A549 treated with CpdA at 1 μM for 4 hours (cell line): ENCODE data around the gene VPS11. TPM values are rescaled to one million over a fixed set of nuclear protein-coding genes. Genes with fewer than 3 reads are reported as not detected.

Experiments used
- total RNA-seq: library from RNA; stranded (reverse); fragments of 200-300 nt; extraction: Qiagen RNA extraction; gene quantifications from 5 replicates; pipeline ENCODE4 v1.2.3, GENCODE V29; 2022; ENCODE audit warnings: low read depth

Gene VPS11
- total RNA-seq = 9.5 to 13.7 TPM (median 13.2 TPM) in 5 replicates

DNA sequence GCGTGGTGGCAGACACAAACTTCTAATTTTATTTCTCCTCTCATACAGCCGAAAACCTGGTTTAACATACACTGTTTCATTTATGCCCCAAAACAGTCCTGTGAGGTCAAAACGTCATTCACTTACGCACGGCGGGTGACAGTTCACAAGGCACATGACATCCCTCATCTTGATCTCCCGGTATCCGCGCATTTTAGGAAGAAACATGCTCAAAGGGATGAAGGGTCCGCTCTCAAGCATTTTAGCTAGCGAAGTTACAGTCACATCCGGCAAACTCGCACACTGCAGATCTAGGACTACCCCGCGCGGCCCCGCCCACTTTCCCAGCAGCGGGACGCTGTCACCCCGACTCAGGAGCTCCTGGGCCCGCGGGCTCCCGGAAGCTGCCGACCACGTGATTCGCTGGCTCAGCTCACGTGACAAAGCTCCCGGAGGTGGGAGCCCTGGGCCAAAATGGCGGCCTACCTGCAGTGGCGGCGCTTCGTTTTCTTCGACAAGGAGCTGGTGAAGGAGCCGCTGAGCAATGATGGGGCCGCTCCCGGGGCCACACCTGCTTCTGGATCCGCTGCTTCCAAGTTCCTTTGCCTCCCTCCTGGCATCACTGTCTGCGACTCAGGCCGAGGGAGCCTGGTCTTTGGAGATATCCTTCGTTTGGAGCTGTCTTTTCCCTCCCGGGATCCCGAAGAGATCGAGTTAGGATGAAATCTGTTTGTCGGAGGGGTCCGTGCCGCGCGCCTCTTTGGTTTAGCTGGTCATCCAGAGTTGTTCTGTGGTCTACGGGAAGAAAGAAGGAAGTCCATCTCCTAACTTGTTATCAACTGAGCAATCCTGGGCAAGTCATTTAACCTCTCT is at the start of gene VPS11:
Gene VPS11 (plus strand): TSS at position 448 of the 852 bp plus-strand sequence. CDS start 6 bp downstream, at position 454.

DNA sequence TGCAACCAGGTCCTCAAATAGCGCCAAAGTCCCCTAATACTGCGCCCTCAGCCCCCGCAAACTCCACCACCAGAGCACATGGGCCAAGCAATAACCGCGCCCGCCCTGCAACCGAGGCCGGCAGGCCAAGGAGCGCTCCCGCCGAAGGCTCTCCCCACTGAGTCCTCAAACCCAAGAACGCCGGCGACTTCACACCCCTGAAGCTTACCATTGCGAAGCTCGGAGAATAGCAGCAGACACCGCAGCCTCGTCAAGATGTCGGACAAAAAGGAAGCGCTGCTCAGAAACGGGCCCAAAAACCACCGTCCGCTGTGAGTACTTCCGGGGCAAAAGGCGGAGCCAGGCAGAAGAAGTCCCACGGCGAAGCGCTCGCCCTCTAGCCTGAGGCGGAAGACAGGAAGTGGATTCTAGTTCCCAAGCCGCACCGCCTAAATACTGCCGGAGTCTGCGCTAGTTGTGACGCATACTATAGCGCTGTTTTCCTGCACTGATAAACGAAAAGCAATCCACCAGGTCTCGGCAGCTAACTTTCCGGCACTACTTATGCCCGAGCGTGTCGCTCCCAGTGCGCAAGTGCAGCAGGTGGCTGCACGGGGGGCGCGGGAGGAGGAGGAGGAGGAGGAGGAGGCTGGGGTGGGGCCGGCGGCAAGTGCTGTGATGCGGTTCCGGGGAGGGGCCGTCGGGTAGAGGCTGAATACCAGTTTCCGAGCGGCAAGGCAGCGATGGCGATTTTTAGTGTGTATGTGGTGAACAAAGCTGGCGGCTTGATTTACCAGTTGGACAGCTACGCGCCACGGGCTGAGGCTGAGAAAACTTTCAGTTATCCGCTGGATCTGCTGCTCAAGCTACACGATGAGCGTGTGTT is 49.3 kb upstream of the VPS11 start, which contains the start of the genes RPS25 and TRAPPC4:
Gene RPS25 (minus strand): TSS at position 270 of the 865 bp plus-strand sequence. CDS start 59 bp downstream, at position 211.
Gene TRAPPC4 (plus strand): TSS at position 693 of the 865 bp plus-strand sequence. CDS start 30 bp downstream, at position 723.

DNA sequence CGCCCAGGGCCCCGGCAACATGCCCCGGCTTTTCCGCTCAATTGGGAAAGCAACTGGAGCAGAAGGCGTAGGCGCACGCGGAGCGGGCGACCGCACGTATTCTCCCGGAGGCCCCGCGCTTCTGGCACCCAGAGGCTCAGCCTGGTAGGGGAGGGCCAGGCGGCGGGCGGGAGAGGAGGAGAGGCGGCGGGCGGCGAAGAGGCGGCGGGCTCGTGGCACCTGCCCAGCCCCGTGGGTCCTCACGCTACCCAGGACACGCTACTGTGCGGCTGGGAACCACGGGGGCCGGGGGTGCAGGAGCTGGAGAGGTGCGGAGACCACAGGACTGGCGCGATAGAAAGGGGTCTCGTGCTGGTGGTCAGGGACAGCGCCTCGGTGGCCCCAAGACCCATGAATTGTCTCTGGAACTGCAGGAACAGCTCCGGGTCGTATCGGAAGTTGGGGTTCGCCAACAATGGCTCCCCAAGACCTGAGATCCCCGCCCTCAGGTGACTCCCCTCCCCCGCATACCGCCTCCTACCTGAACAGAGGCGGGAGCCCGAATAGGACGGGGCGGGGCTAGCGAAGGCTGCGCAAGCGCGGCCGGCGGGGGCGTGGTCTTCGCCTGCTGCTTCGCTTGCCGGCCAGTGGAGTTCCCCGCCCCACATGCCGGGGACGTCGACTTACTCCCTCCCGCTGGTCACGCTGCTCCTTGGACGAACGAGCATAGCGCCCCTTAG is 37.1 kb upstream of the VPS11 start, which contains the start of gene SLC37A4:
Gene SLC37A4 (minus strand): TSS at position 549 of the 719 bp plus-strand sequence.

DNA sequence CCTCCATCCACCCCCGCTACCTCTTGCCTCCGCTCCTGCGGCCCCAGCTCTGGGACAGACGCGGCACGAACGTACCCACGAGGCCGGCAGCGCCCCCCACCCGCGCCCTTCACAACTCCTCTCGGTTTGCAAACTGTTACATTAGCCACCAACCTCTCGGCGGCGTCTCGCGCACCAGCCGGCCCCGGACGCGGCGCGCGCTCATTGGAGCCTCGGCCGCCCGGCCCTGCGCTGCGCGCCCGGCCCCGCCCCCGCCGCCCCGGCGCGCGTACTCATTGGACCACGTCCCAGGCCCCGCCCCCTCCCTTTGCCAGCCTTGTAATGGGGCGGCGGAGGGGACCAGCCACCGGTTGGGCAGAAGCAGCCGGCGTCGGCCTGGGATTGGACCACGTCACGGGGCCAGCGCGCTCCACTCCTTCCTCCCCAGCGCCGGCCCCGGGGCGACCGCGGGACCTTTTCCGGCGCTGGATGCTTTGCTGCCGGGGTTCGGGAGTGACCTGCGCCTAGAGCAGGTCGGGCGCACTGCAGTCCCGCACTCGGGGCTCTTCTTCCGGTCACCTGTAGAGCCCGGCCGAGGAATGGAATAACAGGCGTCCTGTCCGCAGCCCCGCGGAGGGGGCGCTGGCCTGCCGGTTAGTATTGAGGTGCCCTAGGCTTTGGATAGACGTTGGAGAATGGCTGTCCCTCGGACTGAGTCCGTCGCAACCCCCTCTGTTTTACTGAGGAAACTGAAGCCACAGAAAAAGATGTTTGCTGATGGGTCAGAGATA is 10.4 kb upstream of the VPS11 start, which contains the start of gene HYOU1:
Gene HYOU1 (minus strand): TSS at position 206 of the 770 bp plus-strand sequence. CDS start 1,045 bp downstream, outside the sequence.

GRCh38 chr11:119084663-119085436 is 17.2 kb downstream of the VPS11 start, which contains the start of gene HMBS:
HMBS (plus strand) TSS chr11:119084881; CDS start chr11:119085034, 153 bp downstream.

DNA sequence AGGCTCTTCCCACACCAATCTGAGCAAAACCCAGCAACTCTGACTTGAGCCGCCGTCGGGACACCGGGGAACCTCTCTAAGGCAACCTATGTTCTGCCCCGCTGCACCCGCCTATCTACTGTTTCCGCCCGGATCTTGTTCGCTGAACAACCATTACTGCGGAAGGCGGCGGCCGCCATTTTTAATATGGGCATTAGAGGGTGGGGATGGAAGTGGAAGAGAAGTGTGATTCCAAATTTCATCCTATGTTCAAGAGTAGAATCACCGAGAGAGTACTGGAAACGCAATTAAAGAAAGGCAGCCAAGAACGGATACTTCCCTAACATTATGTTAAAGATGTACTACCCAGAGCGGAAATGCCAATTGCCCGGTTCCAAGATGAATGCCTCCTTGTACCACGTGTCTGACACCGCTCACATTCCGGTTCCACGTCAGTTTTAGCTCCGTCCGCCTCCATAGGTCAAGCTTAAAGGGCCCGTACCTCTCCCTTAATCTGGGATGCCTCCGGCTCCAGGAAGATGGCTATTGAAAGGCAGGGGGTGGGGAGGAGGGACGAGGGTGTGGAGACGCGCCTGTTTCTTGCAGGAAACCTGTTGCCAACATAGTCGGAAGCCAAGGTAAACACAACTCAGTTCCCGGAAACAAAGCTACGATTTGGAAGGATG is 34.3 kb downstream of the VPS11 start, which contains the start of gene DPAGT1:
Gene DPAGT1 (minus strand): TSS at position 95 of the 665 bp plus-strand sequence. CDS start 198 bp downstream, outside the sequence.

GRCh38 chr11:119106564-119107537 is 39.2 kb downstream of the VPS11 start, which contains the start of gene C2CD2L:
C2CD2L (plus strand) TSS chr11:119107344; CDS start chr11:119107742, 398 bp downstream.

DNA sequence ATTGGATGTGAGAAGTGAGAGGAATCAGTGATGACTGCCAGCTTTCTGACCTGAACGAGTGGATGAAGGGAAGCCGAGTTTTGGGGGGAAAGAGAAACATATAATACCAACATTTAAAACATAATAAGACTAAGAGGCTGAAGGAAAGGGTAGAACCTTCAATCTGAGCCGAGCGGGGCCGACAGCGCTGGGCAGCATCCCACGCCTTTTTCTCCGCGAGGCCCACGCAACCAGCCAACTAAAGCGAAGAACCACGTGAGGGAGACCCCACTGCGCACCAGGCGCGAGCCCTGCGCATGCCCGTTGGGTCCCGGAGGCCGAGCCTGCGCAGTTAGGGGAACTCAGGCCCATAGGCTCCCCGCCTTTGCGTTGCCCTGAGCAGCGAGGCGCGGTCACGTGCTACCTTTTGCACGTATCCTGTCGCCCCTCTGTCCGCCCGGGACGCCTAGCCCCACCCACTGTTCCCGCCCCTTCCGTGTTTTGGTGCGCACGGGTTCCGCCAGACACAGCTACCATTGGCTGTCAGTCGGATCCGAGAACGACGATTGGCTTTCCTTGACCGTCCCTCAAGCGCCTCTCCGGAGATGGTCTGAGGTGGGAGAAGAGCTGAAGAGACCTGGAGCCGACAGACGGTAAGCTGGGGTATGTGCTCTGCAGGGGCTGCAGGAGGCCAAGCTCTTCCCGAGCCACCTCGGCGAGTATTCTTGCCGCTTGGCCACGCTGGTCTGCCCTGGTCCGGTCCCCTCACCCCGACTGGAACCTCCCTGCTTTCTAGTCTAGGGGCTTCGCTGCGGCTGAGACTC is 53.6 kb downstream of the VPS11 start, which contains the start of gene HINFP:
Gene HINFP (plus strand): TSS at position 573 of the 803 bp plus-strand sequence. CDS start 5,365 bp downstream, outside the sequence.

Other genes starting within 250 kb of the VPS11 start
- 0.14 to 0.28 TPM (median 0.19 TPM) in 4 of 5 replicates, not detected in the other for gene CXCR5, start 183.9 kb upstream of the VPS11 start, total RNA-seq
- gene BCL9L, start 141.9 kb upstream of the VPS11 start, total RNA-seq = 84.9 to 149 TPM (median 110 TPM) in 5 replicates
- 0.77 to 1.1 TPM (median 0.98 TPM) in 5 replicates for gene UPK2, start 111.5 kb upstream of the VPS11 start, total RNA-seq
- not detected in 5 replicates for gene FOXR1, start 96.1 kb upstream of the VPS11 start, total RNA-seq
- 10.2 to 19.3 TPM (median 12.5 TPM) in 5 replicates for gene CENATAC, start 69.7 kb upstream of the VPS11 start, total RNA-seq
- gene RPS25, start 49.5 kb upstream of the VPS11 start, total RNA-seq = 784 to 1,110 TPM (median 839 TPM) in 5 replicates
- gene TRAPPC4, start 49.1 kb upstream of the VPS11 start, total RNA-seq = 53.3 to 65.7 TPM (median 59.7 TPM) in 5 replicates
- gene SLC37A4, start 36.9 kb upstream of the VPS11 start, total RNA-seq = 10.1 to 11.1 TPM (median 10.5 TPM) in 5 replicates
- 49.6 to 62.0 TPM (median 60.2 TPM) in 5 replicates for gene HYOU1, start 10.6 kb upstream of the VPS11 start, total RNA-seq
- 46.1 to 52.0 TPM (median 51.1 TPM) in 5 replicates for gene HMBS, start 17.1 kb downstream of the VPS11 start, total RNA-seq
- gene DPAGT1, start 34.0 kb downstream of the VPS11 start, total RNA-seq = 30.9 to 46.9 TPM (median 43.8 TPM) in 5 replicates
- 4.2 to 7.6 TPM (median 7.0 TPM) in 5 replicates for gene C2CD2L, start 39.5 kb downstream of the VPS11 start, total RNA-seq
- gene HINFP, start 53.8 kb downstream of the VPS11 start, total RNA-seq = 9.3 to 13.2 TPM (median 11.9 TPM) in 5 replicates
- gene ABCG4, start 81.2 kb downstream of the VPS11 start, total RNA-seq = 0.15 to 0.87 TPM (median 0.30 TPM) in 5 replicates
- 7.7 to 11.4 TPM (median 9.9 TPM) in 5 replicates for gene NLRX1, start 100.9 kb downstream of the VPS11 start, total RNA-seq
- 0.27 to 0.45 TPM (median 0.39 TPM) in 4 of 5 replicates, not detected in the other for gene NHERF4, start 117.7 kb downstream of the VPS11 start, total RNA-seq
- 7.2 to 10.1 TPM (median 8.8 TPM) in 5 replicates for gene CBL, start 138.5 kb downstream of the VPS11 start, total RNA-seq
- gene MCAM, start 249.3 kb downstream of the VPS11 start, total RNA-seq = 9.5 to 12.7 TPM (median 10.9 TPM) in 5 replicates